Activated CD8-positive, alpha-beta memory T cell treated with anti-CD3 and anti-CD28 coated beads, Interleukin-2, amount 50 U/mL, for 24 hours (primary cell): ENCODE data around the gene RANBP17.

Experiments
- DNase-seq: peaks from one replicate; pipeline ENCODE4 v3.0.0-alpha.2; 2020; ENCODE audit errors: extremely low read depth

The RANBP17 gene

GRCh38 chr5:171299228-171299627, 437.4 kb downstream of the RANBP17 start:
- no peak for DNase-seq

- no peak for DNase-seq
Measured at GRCh38 chr5:171299851-171300250, 438.0 kb downstream of the RANBP17 start.

- no peak for DNase-seq
Measured at GRCh38 chr5:171300358-171300757, 438.5 kb downstream of the RANBP17 start.

GRCh38 chr5:171306166-171306565, 444.3 kb downstream of the RANBP17 start:
- DNase-seq = no peak

GRCh38 chr5:171306781-171307591, 445.2 kb downstream of the RANBP17 start:
- no peak for DNase-seq

- no peak for DNase-seq
Measured at GRCh38 chr5:171307789-171308452, 446.1 kb downstream of the RANBP17 start.

GRCh38 chr5:171308453-171309275, 446.8 kb downstream of the RANBP17 start, which contains the start of gene TLX3:
TSS of gene TLX3 (plus strand) at chr5:171309248. CDS start at chr5:171309366, 118 bp downstream.
- no peak for DNase-seq

- no peak for DNase-seq
Measured at GRCh38 chr5:171309276-171310211, 447.7 kb downstream of the RANBP17 start.

GRCh38 chr5:171310212-171310818, 448.5 kb downstream of the RANBP17 start:
- DNase-seq = no peak

- no peak for DNase-seq
Measured at GRCh38 chr5:171310819-171311321, 449.1 kb downstream of the RANBP17 start.

- DNase-seq = no peak
Measured at GRCh38 chr5:171311322-171312077, 449.7 kb downstream of the RANBP17 start.

GRCh38 chr5:171312129-171312974, 450.5 kb downstream of the RANBP17 start:
- DNase-seq = no peak

GRCh38 chr5:171313481-171314206, 451.8 kb downstream of the RANBP17 start:
- DNase-seq = no peak

- DNase-seq = no peak
Measured at GRCh38 chr5:171314728-171315385, 453.0 kb downstream of the RANBP17 start.

- DNase-seq = no peak
Measured at GRCh38 chr5:171315386-171315891, 453.6 kb downstream of the RANBP17 start.

- no peak for DNase-seq
Measured at GRCh38 chr5:171315925-171316257, 454.1 kb downstream of the RANBP17 start.
